HepG2 (cell line): ENCODE measurements around the gene DSC3.

Source experiments
- CHCHD3 ChIP-seq: sonication (generic); formaldehyde crosslinking; IDR thresholded peaks from 2 replicates; pipeline ENCODE4 v1.8.0; 2022; ENCODE audit warnings: mild to moderate bottlenecking, missing genetic modification reagents, moderate library complexity
- NR1H2 ChIP-seq: sonication (generic); formaldehyde crosslinking; IDR thresholded peaks from 2 replicates; pipeline ENCODE4 v1.8.1; 2022; ENCODE audit warnings: low read depth, missing genetic modification reagents, borderline replicate concordance
- POLR2AphosphoS5 ChIP-seq: IDR thresholded peaks from 2 replicates; pipeline ENCODE4 v1.6.1; 2012; ENCODE audit warnings: low read depth, low read length
- REXO4 ChIP-seq: sonication (generic); formaldehyde crosslinking; IDR thresholded peaks from 2 replicates; pipeline ENCODE4 v1.8.0; 2022; ENCODE audit warnings: missing genetic modification reagents, mild to moderate bottlenecking, borderline replicate concordance

GRCh38 chr18:31064130-31064529 lies 21.6 kb upstream of the DSC3 start:
- TF ChIP-seq NR1H2 (no peak), CHCHD3 (CRISPR knock-in tag) (no peak), POLR2AphosphoS5 (no peak), REXO4 (CRISPR knock-in tag) (no peak)
